Activated CD8-positive, alpha-beta memory T cell treated with anti-CD3 and anti-CD28 coated beads, Interleukin-2, amount 50 U/mL, for 24 hours (primary cell): ENCODE data around the gene VDR.

Experiments used
- DNase-seq: peaks from one replicate; pipeline ENCODE4 v3.0.0-alpha.2; 2020; ENCODE audit errors: extremely low read depth

VDR gene

DNA sequence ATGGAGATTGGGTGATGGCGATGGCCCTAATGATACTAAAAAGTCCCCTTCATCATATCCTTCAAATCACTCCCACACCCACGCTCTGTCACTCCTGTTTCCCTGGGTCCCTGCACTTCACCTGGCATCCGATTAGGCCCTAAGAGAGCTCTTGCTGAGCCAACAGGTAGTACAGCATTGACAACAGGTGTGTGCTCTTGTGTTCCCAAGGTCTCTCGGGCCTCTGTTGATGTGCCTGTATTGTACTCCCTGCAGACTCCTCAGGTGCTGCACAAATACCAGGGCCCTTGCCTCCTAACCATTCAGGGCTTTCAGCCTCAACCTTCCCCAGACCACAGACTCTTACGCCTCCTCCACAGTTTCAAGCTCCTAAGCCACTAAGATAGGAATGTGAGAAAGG lies 25.8 kb upstream of the VDR start:
- no peak for DNase-seq

DNA sequence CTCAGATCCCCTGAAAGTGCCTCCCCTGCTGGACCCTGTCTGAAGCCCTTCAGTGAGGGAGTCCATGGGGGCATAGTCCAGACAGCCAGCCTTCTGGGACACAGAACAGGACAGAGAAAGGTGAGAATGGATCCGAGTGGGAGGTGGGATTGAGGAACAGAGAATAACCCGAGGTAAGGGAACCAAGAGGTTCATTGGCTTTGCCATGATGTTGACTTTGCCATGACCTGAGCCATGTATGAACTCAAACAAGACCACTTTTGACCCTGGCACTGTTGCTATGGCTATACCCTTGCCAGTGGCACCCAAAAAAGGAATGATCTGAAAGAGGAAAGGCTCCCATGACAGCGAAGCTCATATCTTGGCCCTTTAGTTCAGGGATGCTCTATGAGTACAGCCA lies 22.6 kb upstream of the VDR start:
- DNase-seq = no peak

DNA sequence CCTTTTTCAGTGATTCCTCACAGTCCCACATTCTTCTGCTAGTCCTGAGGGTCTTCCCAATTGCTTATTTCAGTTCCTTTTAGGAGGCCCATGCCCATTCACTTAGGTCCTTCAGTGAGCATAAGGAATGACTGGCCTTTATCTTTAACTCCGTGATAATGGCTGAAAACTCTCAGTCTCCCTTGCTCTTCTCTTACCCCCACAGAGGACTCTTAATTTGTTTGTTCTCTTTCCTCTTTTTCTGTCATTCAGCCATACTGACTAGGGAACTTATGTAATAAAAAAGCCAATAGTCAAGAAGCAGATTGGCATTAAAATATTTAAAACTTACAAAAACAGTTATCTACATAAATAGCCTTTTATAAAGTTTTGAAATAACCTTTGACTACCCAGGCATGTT lies 17.1 kb upstream of the VDR start:
- no peak for DNase-seq

DNA sequence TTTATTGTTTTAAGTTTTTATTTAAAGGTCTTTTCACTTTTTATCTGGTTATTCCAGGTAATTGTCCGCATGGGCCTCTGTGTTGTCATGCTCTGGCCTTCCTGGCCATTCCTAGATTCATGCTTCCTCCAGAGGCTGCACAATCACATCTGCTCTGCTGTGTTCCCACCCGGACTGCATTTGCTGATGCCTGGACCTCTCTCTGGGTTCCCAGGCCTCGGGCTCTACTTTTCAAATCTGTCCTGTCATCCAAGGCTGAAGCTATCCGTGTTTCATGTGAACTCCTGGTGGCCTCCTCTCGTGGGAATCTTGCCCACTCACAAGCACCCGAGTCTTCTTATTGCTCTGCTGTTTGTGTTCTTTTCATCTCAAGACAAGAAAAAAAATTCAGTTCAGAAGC lies 16.1 kb upstream of the VDR start:
- DNase-seq = no peak

DNA sequence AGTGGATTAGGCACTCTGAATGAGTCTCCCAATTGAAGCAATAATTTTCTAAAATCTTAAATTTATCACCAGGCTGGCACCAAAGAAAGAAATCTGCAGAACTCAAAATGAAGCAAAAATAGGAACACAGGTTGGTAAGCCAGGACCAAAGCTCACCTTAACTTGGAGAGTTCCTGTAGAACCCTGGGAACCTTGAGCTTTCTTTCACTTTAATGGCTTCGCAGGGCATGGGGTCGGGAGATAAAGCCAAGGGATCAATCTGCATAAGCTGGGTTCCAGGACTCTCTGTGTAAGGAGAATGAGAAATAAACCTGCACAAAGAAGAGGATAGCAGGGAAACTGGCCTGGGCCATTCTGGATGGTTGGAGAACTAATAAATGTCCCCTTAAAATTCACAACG lies 8.3 kb upstream of the VDR start:
- no peak for DNase-seq

DNA sequence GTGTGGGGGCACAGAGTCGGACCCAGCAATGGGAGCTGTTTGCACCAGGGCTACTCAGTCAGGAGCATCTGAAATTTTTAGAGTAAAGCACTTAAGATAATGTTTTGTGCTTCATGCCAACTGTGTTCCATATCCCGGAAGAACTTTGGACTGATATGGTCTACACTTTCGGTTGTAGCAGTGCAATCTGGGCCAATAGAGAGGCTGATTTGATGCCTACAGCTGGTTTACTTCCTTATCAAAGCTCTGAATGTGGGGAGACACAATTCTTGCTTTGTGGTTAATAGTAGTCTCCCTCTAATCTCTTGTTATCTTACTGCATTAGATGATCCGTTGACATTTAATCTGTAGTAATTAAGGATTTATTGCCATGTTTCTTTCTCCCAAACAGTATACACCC lies 7.8 kb upstream of the VDR start:
- no peak for DNase-seq

DNA sequence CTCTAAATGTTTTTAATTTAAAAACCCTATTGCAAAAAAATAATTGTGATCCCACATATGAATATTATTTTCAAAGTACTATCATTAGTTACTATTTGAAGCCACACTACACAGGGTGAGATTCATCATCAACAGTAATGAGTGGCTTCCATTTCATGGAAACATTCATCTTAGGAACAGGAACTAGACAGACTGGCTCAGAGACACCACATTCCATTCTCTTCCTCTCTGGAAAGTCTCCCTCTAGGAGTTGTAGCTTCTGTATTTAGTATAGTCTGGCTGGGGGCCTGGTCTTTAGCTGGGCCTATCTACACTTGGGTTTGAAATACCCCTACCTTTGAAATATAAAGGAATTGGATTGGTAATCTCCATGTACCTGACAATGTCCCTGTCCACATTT lies 6.2 kb upstream of the VDR start:
- no peak for DNase-seq

DNA sequence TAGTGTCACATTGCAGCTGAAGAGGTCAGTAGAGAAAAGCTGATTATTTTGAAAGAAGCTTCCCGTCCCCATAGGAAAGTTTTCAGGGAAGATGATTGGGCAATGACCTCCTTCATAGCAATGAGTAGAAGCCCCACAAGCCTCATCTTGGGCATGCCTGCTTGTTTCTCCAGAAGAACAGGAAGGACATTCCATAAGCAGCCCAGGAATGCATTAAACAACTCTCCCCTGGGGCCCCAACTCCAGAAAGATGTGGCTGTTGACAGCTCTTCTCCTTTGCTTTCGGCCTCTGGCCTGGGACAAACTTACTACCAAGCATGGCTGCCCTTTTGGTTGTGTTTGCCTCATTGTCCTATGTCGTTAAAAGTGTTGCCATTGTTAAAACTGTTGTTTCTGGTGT lies 5.7 kb upstream of the VDR start:
- no peak for DNase-seq

DNA sequence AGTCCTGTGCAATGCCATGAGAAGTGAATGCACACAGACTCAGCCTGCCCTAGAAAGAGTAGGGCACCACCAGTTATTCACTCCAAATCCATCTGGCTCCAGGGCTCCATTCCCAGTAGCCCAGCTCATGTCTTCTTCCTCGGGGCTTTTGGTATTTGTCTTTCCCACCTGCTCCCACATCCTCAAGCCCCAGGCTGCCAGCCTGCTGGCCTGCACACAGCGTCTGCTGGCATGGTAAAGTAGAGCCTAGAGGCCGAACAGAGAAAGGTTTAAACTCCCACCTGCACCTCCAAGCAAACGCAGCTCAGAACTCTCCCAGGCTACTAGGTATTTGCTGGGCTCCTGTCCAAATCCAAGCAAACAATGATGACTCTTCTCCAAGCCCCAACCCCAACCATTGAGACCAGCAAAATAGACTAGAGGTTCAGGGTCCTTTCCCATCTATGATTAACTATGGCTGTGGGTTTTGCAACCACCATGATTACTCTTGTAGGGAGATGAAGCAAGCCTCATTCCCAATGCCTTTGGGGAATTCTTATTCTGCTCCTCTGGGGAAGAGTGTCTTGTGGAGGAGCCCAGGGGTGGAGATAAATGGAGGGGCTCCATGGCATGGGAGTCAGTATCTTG lies 5.2 kb upstream of the VDR start:
- no peak for DNase-seq

DNA sequence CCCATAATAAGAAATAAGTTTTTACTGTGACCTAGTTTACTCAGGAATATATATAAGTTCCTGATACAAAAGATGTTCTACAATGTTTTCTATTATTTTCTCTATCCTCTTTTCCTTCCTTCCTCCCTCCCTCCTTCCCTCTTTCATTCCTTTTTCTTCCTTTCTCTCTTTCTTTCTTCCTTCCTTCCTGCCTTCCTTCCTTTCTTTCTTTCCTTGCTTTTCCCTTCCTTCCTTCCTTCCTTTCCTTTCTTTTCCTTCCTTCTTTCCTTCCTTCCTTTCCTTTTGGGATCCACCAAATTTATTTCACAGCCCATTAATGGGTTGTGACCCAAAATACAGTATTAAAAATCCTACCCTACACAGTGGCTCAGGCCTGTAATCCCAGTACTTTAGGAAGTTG lies 3.9 kb upstream of the VDR start:
- DNase-seq = no peak

DNA sequence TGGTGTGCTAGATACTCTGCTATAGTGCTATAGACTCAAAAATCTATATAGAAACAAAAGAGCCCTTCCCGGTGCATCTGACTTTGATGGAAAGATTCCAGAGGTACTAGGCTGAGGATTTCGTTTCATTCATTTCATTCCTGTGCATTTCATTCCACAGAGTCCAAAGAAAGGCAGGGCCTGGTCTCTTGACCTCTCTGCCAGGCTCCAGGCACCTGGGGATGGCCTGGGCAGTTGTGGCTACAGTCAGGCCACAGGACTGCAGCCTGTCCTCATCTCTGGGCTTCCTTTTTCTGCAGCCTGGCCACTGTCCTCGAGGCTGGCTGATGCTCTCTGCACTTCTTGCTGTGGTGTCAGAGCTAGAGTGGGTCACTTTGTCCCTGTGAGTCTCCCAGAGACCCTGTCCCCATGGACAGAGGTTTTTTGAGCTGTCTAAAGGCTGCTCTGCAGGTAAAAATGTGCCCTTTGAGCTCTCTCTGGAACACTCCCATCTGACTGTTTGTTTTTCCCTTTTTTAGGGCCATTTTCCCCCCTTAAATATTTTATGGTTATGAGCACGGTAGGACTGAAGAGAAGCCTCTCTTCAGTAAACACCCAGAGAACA lies 3.2 kb upstream of the VDR start:
- DNase-seq = no peak

DNA sequence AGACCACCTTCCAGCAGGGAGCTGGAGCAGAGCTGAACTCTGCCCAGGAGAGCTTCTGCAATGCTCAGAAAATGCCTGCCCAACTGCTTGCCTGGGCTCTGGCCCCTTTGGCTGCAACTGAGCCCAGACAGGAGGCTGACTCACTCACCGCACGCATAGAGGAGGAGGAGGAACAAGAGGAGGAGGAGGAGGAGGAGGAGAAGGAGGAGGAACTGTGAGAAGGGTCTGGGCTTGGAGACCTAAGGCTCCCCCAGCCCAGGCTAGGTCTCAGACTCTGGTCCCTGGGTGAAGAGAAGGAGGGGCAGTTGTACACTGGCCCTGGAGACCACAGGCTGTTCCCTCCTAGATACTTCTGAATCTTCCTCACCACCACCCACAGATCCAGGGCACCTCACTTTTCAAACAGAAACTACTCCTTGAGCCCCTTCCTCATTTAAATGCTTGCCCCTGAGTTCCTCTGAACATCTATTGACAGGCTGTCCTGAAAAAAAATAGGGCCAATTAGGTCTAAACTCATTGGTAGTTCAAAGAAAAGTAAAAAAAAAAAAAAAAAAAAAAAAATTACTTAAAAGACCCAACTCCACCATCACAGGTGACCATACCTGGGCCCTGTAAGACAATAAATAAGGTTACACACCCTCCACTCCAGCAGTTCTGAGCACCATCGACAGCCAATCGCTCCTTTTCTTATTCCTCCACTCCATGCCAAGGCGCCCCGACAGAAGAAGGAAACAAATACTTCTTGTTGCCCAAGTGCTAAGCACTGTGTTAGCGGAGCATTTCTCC lies 674 bp downstream of the VDR start:
- peak; percentile 35 for DNase-seq

DNA sequence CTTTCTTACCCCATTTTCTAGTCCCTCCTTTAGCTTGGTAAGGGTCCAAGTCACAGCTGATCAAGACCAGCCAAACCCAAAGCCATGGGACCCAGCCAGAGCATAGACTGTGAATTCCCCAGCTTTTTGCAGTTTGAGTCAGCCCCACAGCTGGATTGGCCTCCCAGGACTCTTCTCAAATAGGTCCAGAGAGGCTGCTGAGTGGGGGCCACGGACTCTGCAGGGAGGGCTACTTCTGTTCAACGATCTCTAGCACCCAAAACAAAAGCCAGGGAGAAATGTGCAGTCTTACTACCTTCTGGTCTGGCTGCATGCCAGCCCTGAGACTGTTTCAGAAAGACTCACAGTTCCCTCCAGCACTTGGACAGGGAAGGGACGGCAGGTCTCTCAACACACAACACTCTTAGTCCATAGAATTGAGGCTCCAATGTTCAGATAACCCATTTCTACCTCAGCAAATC lies 1.6 kb downstream of the VDR start:
- DNase-seq = no peak

DNA sequence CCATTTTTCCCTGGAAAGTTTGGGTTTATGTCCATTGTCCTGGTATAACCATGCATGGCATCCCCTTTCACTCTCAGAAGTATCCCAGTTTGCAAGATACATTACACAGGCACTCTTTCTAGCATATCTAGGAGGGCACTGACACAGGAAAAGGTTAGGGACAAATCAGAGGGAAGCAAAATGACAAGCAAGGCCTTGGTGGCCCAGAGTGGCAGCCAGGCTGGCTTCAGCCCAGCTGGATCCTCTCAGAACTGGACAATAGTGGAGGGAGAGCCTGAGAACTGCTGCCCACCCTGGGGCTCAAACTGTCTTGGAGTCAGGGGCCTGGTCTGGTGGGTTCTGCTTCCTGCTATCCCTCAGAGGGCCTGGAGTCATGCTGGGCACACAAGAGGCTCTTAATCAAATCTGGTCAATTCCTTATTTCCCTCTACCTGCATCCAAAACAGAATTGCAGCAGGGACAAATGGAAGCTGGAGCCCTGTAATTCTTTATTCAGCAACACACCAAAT lies 2.6 kb downstream of the VDR start:
- no peak for DNase-seq

DNA sequence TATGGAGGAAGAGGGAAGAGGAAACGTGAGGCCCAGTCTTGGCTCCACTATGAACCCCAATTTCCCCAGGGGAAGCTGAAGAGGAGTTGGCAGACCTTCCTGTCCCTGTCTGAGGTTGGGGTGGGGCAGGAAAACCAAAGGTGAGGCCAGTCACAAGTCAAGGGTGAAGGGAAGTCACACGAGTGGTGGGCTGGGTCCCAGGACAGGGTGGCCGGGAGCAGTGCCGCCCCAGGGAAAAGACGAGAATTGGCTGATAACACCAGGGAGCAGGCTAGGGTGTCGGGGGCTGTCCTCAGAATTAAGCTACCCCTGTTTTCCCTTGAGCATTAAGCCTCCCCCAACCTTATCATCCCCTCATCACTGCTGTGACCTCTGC lies 3.1 kb downstream of the VDR start:
- no peak for DNase-seq

DNA sequence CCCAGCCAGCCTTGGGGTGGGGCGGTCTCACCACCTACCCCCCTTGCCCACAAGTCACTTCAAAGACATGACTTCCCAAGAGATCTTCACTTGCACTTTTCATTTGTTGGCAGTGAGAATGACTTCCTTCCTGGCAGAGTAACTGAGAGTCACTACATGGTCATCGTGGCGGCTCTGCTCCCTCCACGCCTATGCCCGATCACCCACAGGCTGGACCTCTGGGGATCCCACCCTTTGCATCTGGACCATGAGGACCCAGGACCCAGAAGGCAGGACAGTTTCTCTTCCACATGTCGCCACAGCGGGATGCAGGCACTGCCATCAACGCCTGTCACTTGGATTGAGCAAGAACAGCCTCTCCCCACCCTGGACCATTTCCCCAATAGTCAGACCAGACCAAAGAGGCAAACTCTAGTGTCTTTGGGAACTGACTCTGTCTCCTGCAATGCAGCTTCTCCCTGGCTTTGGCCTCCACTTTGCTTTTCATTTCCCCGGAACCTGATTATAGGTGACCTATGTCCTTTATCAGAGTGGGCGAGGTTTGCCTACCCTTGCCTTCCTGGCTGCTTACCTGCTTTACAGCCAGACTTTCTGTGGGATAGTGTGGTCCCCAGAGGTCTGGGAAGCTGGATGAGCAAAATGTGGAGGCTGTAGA lies 3.6 kb downstream of the VDR start:
- DNase-seq = no peak

DNA sequence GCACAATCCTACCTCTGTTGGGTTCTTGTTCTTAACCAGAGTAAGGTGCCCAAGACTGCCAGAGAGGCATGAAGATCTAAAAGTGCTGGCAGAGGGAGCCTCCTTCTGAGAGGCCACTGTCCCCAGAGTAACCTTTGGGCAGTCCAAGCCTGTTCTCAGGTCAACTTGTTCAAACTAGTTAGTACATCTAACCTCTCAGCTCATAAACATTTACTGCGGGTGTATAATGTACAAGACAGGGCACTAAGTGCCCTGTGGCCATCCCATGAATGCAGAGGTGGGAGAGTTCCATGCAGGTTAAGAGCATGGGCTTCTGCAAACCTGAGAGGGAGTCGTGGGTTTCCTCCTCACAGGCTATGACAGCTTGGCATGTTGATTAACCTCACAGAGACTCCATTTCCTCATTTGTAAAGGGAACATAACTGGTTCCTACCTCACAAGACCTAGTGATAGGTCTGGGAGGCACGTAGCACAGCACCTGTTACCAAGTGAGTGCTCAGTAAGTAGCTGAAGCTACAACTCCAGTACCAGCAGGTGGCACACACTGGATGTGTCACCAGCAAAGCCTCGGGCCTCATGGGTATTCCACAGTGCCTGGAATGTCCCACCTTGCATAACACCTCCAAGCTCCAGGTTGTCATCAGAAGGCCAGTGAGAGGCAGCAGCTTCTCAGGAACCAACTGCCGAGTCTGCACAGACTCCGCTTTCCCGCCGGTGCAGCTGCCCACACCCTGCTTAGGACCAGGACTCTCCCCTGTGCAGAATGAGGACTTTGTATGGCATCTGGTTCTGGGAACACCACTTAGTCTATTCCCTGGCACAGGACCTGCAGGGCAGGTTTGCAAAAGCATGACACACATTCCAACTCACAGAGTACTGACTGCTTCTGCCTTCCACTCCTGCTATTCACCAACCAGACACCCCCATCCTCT lies 4.4 kb downstream of the VDR start:
- DNase-seq = no peak

DNA sequence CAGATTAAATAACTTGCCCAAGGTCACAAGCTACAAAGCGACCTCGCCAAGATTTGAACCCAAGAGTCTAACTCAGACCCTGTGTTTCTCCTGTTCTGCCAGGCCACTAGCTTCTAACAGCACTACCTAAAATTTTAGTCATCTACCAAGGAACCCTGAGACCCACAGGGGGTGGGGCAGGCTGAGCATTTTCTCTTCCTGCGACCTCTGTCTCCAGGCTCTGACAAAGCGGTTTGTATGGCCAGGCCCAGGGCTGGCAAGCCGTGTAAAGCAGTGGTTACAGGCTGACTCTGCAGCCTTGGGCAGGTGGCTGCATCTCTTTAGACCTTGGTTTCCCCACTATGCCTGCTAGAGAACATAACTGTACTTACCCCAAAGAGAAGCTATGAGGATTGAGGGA lies 5.3 kb downstream of the VDR start:
- DNase-seq = no peak

DNA sequence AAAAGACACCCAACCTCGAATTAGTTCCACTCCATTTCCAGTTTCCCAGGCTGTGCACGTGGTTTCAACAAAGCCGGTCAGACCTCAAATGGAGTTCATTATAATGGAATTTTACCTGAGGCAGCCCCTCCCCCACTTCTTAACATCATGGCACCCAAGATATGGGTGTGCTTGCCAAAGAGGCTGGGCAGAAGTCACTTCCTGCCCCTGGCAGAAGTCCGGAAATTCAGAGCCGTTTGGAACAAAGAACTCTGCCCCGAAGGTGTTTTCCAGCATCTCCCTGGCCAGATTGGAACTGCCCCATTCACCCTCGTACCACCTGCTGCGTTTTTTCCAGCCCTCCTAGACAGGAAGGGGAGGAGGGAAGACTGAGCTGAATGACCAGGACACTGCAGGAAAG lies 8.2 kb downstream of the VDR start:
- DNase-seq = no peak

DNA sequence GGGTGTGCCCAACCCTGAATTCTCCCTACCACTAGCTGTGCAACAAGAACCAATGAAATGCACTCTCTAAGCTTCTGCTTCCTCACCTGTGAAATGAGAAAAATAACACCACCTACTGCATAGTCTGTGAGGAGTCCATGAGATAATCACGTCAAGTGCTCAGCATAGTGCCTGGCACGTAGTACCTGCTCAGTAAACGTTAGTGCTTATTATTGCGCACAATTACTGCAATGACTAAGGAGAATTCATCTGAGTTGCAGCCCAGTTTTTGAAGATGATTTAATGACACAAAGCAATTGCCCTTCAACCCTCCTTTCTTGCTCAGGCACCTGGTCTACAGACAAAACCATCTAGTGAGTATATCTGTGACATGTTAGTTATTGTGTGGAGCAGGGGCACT lies 8.8 kb downstream of the VDR start:
- no peak for DNase-seq

DNA sequence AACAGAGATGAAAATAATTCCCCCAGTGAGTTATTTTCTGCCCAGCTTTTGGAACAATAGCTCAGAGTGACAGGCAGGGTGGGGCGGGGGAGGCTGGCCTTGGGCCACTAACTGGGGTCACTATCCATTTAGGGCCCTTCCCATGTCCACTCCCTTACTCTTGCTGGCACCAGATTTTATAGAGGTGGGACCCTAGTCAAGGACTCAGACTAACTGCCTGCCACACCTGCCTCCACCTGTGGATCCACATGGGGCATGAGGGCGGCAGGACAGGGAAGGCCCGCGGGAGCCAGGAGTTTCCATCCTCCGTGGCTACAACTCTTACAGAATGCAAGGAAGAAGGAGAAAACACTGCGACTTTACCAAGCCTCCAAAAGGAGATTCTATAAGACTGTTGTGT lies 10.1 kb downstream of the VDR start:
- no peak for DNase-seq

DNA sequence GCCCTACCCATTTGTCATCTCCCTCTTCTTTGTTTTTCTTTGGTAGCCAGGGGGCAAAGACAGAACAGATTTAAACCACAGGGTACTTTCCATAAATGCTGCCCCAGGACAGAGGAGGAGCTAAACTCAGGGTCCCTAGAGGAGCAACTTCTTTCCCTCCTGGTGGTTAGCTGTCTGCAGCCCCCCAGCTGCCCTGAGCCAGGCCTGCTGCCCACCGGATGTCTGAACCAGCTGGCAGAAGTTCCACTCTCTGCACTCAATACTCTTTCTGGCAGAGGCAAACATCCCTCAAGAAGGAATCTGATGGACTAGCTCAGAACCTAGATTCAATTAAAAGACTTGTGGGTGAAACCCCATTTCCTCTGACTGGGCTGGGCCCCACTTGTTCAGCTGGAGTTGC lies 10.7 kb downstream of the VDR start:
- DNase-seq = no peak
